Thyroid gland (tissue), 4 donors: ENCODE measurements around the gene ANK3. TPM values are rescaled to one million over a fixed set of nuclear protein-coding genes. Genes with fewer than 3 reads are reported as not detected.

ENCODE experiments used
- DNase-seq, 2 donors: peaks; one replicate each; pipeline ENCODE4 v3.0.0-alpha.2; 2019
- H3K27ac ChIP-seq, 3 donors: fragments of 200-600 bp; sonication (generic); 1 replicate in 2 of 3; 2 replicates in 1 of 3; pipeline ENCODE4 v1.5.1; 2016 to 2019; ENCODE audit warnings: mild to moderate bottlenecking in 1 of 3, moderate library complexity in 1 of 3
- H3K27me3 ChIP-seq: fragments of 200-600 bp; sonication (generic); one replicate; pipeline ENCODE4 v1.5.1; 2019
- H3K36me3 ChIP-seq, 2 donors: fragments of 200-600 bp; sonication (generic); one replicate each; pipeline ENCODE4 v1.5.1; 2016 to 2019
- H3K4me1 ChIP-seq, 2 donors: fragments of 200-600 bp; sonication (generic); one replicate each; pipeline ENCODE4 v1.5.1; 2017 to 2019
- H3K4me3 ChIP-seq, 3 donors: fragments of 200-600 bp; sonication (generic); replicated peaks in 1 of 3; 1 replicate in 2 of 3; 2 replicates in 1 of 3; pipeline ENCODE4 v1.5.1; 2016; ENCODE audit warnings: mild to moderate bottlenecking in 1 of 3
- H3K9me3 ChIP-seq: fragments of 200-600 bp; sonication (generic); one replicate; pipeline ENCODE4 v1.5.1; 2017
- POLR2A ChIP-seq, 2 donors: fragments of 450-650 bp; IDR thresholded peaks; one replicate each; pipeline ENCODE4 v1.6.1; 2017; ENCODE audit warnings: antibody characterized with exemption in 2 of 2, mild to moderate bottlenecking in 2 of 2, moderate library complexity in 1 of 2
- WGBS, 2 donors: methylation state at CpG; one replicate each; pipeline ENCODE4 v1.1.5; 2017; 5-methylcytosine and 5-hydroxymethylcytosine counted together
- intact Hi-C: fragments of 100-400 bp; cut with DNase I; formaldehyde crosslinking; loops from one replicate; pipeline ENCODE4 v1.15.1; 2023
- total RNA-seq, 4 donors: library from RNA; depleted of rRNA; stranded (reverse); fragments of >200 nt; gene quantifications; one replicate each; pipeline ENCODE4 v1.2.3, GENCODE V29; 2016
- TF ChIP-seq, protein P1 (sequence below), 6 experiments: fragments of 200-600 bp in 3 of 6; fragments of 450-650 bp in 3 of 6; sonication (generic) in 3 of 6; IDR thresholded peaks; one replicate each; pipeline ENCODE4 v1.5.1; 2016 to 2019; ENCODE audit warnings: antibody characterized with exemption in 6 of 6, mild to moderate bottlenecking in 2 of 6, inconsistent platforms in 1 of 6, moderate library complexity in 1 of 6

Gene ANK3
- total RNA-seq, 4 donors from 2014 or later: 56.6 to 118 (median 115) TPM

DNA sequence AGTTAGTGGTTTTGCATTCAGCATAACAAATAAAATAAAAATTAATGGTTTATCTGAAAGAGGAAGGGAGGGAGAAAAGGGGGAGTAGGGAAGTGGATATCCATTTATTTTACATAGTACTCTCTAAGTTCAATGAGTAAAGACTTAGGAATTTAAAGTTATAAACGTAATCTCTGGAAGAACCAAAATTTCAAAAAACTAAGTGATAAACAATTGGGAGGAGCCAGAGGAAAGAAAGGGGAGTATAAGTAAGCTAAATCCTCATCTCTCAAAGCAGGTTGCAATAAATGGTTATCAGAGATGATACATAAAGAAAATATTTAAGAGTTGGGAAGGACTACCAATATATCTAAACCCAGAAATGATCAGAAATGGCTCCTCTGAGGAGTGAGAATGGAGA is 46.4 kb downstream of the ANK3 start:
- 89 to 93% methylated on average over 1 of the region's 1 CpG for WGBS, 2 donors
- no peak overlapping the region for H3K27ac ChIP-seq
- H3K36me3 ChIP-seq: no peaks in the 10 kb centered on the region
- no peak overlapping the region for H3K4me3 ChIP-seq
- TF ChIP-seq, protein P1, sequence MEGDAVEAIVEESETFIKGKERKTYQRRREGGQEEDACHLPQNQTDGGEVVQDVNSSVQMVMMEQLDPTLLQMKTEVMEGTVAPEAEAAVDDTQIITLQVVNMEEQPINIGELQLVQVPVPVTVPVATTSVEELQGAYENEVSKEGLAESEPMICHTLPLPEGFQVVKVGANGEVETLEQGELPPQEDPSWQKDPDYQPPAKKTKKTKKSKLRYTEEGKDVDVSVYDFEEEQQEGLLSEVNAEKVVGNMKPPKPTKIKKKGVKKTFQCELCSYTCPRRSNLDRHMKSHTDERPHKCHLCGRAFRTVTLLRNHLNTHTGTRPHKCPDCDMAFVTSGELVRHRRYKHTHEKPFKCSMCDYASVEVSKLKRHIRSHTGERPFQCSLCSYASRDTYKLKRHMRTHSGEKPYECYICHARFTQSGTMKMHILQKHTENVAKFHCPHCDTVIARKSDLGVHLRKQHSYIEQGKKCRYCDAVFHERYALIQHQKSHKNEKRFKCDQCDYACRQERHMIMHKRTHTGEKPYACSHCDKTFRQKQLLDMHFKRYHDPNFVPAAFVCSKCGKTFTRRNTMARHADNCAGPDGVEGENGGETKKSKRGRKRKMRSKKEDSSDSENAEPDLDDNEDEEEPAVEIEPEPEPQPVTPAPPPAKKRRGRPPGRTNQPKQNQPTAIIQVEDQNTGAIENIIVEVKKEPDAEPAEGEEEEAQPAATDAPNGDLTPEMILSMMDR (IDR thresholded peaks at IDR 0.05): no peak
- TF ChIP-seq POLR2A (IDR thresholded peaks at IDR 0.05): no peak
- no peaks in the 10 kb centered on the region for H3K9me3 ChIP-seq
- H3K4me1 ChIP-seq: no peaks in the 10 kb centered on the region
- no peak for DNase-seq
- no peaks in the 10 kb centered on the region for H3K27me3 ChIP-seq
- intact Hi-C loops: no loop called here

DNA sequence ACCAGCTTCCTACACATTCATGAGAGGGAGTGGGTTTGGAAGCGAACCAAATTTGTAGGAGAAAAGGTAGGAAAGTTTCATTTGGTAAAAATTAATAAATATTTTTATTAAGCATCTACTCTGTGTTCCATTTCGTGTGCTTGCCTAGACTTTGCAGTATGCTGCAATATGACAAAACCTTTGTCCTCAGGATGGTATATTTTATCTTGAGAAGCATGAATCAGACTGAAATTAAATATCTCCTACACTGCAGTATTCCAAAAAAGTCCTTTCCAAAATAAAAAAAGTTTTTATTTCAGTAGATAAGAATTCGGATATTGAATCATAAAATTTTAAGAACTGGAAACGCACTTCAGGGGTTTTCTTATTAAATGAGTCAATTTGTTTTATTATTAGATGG is 47.7 kb downstream of the ANK3 start:
- Histone ChIP-seq H3K27me3 (no peaks in the 10 kb centered on the region), H3K27ac (no peak overlapping the region), H3K4me1 (no peaks in the 10 kb centered on the region), H3K36me3 (no peaks in the 10 kb centered on the region), H3K4me3 (no peak overlapping the region), H3K9me3 (no peaks in the 10 kb centered on the region)
- DNase-seq: no peak
- TF ChIP-seq, protein P1 (IDR thresholded peaks at IDR 0.05): no peak
- no peak for TF ChIP-seq POLR2A (IDR thresholded peaks at IDR 0.05)
- 84 to 90% methylated on average over 4 of the region's 4 CpGs for WGBS, 2 donors
- intact Hi-C loops: no loop called here

DNA sequence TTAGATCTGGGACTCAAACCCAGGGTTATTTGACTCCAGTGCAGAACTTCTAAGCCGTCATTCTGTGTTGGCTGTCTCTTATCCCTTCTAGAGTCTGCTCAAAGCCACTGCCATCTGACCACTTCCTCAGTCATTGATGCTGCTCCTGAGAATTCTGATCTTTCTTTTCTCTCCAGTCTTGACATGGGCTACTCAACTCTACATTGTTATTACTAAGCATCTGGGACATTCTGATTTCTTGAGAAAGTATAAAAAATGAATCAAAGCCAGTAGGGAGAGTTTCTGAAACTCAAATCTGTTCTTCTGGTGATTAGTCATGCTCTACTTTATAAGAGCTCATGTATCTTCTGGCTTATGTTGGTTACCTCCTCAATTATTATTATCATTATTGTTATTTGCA is 48.7 kb downstream of the ANK3 start:
- Histone ChIP-seq H3K4me3 (no peak overlapping the region), H3K9me3 (no peaks in the 10 kb centered on the region), H3K4me1 (no peaks in the 10 kb centered on the region), H3K27me3 (no peaks in the 10 kb centered on the region), H3K36me3 (no peaks in the 10 kb centered on the region), H3K27ac (no peak overlapping the region)
- no peak for DNase-seq
- no peak for TF ChIP-seq POLR2A (IDR thresholded peaks at IDR 0.05)
- TF ChIP-seq, protein P1 (IDR thresholded peaks at IDR 0.05): no peak
- 79 to 97% methylated on average over 1 of the region's 1 CpG for WGBS, 2 donors
- intact Hi-C loops: no loop called here

DNA sequence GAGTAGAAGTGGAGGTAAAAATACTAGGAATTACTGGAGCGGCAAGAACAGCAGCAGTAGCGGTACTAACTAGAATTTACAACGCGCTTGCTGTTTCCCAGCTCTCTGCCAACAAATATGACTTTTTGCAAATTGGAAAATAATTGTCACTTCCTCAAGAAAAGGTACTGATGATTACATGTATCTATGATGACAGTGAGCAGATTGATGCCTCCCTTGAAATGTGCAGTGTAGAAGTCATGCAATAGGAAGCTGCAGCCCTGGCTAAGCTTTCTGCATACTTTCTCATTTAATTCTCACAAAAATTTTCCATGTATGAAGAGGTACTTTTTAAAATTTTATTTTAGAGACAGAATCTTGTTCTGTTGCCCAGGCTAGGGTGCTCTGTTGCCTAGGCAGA is 49.9 kb downstream of the ANK3 start:
- TF ChIP-seq, protein P1 (IDR thresholded peaks at IDR 0.05): no peak
- no peak for TF ChIP-seq POLR2A (IDR thresholded peaks at IDR 0.05)
- DNase-seq: no peak
- no peaks in the 10 kb centered on the region for H3K36me3 ChIP-seq
- intact Hi-C loops: no loop called here
- H3K9me3 ChIP-seq: no peaks in the 10 kb centered on the region
- 45 to 54% methylated on average over 4 of the region's 4 CpGs for WGBS, 2 donors
- H3K27me3 ChIP-seq: no peaks in the 10 kb centered on the region
- peaks cover 0 to 6% of the 10 kb centered on the region in 2 donors for H3K4me1 ChIP-seq
- no peak overlapping the region for H3K27ac ChIP-seq
- H3K4me3 ChIP-seq: no peak overlapping the region

DNA sequence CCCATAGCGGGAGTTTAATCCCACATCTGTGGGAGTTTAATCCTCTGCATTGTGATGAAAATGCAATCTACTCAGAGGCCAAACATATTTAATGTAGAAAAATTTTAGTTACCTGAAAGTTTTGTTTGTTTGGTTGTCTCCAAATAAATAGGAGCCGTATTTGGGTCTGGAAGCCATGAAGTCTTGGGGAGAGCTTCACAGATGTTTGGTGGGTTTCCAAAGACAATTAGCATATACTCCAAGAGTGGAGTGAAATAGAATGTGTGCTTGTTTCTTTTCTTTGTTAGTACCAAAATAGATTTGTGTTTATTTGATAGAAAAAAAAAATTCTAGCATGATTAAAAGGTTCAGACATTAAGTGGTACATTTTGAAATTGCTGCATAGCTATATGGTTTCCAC is 50.9 kb downstream of the ANK3 start:
- DNase-seq: no peak
- H3K36me3 ChIP-seq: no peaks in the 10 kb centered on the region
- H3K27ac ChIP-seq: no peak overlapping the region
- intact Hi-C loops: no loop called here
- H3K4me3 ChIP-seq: no peak overlapping the region
- H3K4me1 ChIP-seq: peaks cover 0 to 6% of the 10 kb centered on the region in 2 donors
- WGBS, 2 donors: 64 to 93% methylated on average over 2 of the region's 2 CpGs
- H3K27me3 ChIP-seq: no peaks in the 10 kb centered on the region
- H3K9me3 ChIP-seq: no peaks in the 10 kb centered on the region
- TF ChIP-seq, protein P1 (IDR thresholded peaks at IDR 0.05): no peak
- no peak for TF ChIP-seq POLR2A (IDR thresholded peaks at IDR 0.05)
